SK-N-SH (cell line): ENCODE measurements around the gene CAV3.

Experiments
- CTCF ChIP-seq: fragments of 200-600 bp; sonication (generic); IDR thresholded peaks from 2 replicates; pipeline ENCODE4 v1.6.1; 2017; ENCODE audit warnings: antibody characterized with exemption, mild to moderate bottlenecking, moderate library complexity
- ELF1 ChIP-seq: IDR thresholded peaks from 2 replicates; pipeline ENCODE4 v1.4.0; 2012
- EP300 ChIP-seq, 2 experiments: IDR thresholded peaks; 2 replicates each; pipeline versions ENCODE4 v1.4.0 to v1.6.1; 2012; ENCODE audit warnings: borderline replicate concordance in 1 of 2, low read depth in 1 of 2, low read length in 1 of 2
- GABPA ChIP-seq: IDR thresholded peaks from 2 replicates; pipeline ENCODE4 v1.4.0; 2012; ENCODE audit warnings: low read depth, mild to moderate bottlenecking
- GATA2 ChIP-seq: sonication (generic); formaldehyde crosslinking; IDR thresholded peaks from 2 replicates; pipeline ENCODE4 v1.5.0; 2020; ENCODE audit warnings: mild to moderate bottlenecking, missing genetic modification reagents
- POLR2AphosphoS5 ChIP-seq: IDR thresholded peaks from 2 replicates; pipeline ENCODE4 v1.6.1; 2012; ENCODE audit warnings: low read depth, low read length
- TAF1 ChIP-seq: IDR thresholded peaks from 2 replicates; pipeline ENCODE4 v1.6.1; 2012; ENCODE audit warnings: low read depth, mild to moderate bottlenecking, low read length, moderate library complexity, borderline replicate concordance

DNA sequence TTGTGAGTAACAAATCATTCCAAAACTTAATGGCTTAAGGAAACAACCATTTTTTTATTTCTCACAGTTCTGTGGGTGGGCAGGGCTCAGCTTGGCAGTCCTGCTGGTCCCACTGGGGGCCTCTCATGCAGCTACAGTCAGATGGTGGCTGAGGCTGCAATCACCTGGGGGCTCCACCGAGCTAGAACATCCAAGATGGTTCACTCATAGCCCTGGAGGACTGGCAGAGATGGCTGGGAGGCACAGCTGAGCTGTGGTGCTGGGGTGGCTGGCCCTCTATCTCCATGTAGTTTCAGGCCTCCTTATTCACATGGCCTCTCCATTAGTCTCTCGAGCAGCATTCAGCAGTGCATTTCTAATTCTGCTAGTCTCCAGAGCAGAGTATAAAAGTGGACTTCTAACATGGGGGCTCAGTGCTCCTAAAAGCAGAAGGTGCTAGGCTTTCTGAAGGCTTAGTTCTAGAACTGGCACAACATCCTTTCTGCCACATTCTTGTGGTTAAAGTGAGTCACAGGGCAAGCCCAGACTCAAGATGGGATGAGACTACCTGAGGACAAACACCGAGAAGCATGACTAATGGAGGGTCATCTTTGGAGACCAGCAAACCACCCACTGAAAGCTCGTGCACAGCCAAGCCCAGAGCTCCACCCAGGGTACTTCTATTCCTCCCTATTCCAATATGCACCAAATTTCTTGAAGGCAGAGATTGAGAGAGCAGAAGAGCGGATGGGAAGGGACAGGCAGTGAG is 6.3 kb downstream of the CAV3 start:
- no peak for TF ChIP-seq CTCF
- no peak for TF ChIP-seq GABPA
- TF ChIP-seq TAF1 = no peak
- no peak for TF ChIP-seq GATA2 (CRISPR knock-in tag)
- TF ChIP-seq POLR2AphosphoS5 = no peak
- no peak for TF ChIP-seq ELF1
- TF ChIP-seq EP300 (IDR thresholded peaks at IDR 0.05; ENCODE audit: borderline replicate concordance in 1 of 2, low read depth in 1 of 2, low read length in 1 of 2) = peak in 1 of 2 experiments; percentile 54; a peak in 1 of 4 replicates
